Chondrocyte (in vitro differentiated cells): Measurements from ENCODE around the gene SPON2. TPM values are rescaled to one million over a fixed set of nuclear protein-coding genes. Genes with fewer than 3 reads are reported as not detected.

ENCODE experiments used
- DNase-seq: peaks from one replicate; pipeline ENCODE4 v3.0.0; 2021; ENCODE audit warnings: mixed read lengths, low spot score
- H3K27ac Mint-ChIP-seq: one replicate; pipeline ENCODE4 v1.8.0; 2021; ENCODE audit warnings: mild to moderate bottlenecking, moderate library complexity, mixed read lengths; ENCODE audit not compliant: unreplicated experiment
- H3K27me3 Mint-ChIP-seq: 2 replicates; pipeline ENCODE4 v1.8.0; 2021; ENCODE audit warnings: low read depth, mixed read lengths
- H3K36me3 Mint-ChIP-seq: 2 replicates; pipeline ENCODE4 v1.8.0; 2021; ENCODE audit warnings: low read depth, mixed read lengths
- H3K4me1 Mint-ChIP-seq: 2 replicates; pipeline ENCODE4 v1.8.0; 2021; ENCODE audit warnings: low read depth, mild to moderate bottlenecking, mixed read lengths
- H3K4me3 Mint-ChIP-seq: one replicate; pipeline ENCODE4 v1.8.0; 2021; ENCODE audit warnings: mild to moderate bottlenecking, moderate library complexity, mixed read lengths; ENCODE audit not compliant: unreplicated experiment
- H3K9me3 Mint-ChIP-seq: 2 replicates; pipeline ENCODE4 v1.8.0; 2021; ENCODE audit warnings: low read depth, mixed read lengths
- CTCF ChIP-seq: fragments of 200-600 bp; sonication (generic); IDR thresholded peaks from 2 replicates; pipeline ENCODE4 v1.5.0; 2021; ENCODE audit warnings: antibody characterized with exemption, mild to moderate bottlenecking, moderate library complexity
- total RNA-seq: library from RNA; stranded (reverse); gene quantifications from 3 replicates; pipeline ENCODE4 v1.2.1, GENCODE V29; 2021

SPON2 gene
- total RNA-seq, 1 donor from 2014 or later: 158 TPM

- no peak for TF ChIP-seq CTCF
- Mint-ChIP-seq H3K36me3 (peaks cover 6% of the 10 kb centered on the region), H3K4me1 (no peaks in the 10 kb centered on the region), H3K27me3 (peaks cover 50% of the 10 kb centered on the region), H3K4me3 (no peak overlapping the region), H3K9me3 (peaks cover 4% of the 10 kb centered on the region), H3K27ac (no peak overlapping the region)
- DNase-seq: no peak
Measured at GRCh38 chr4:1137850-1138249, 34.5 kb downstream of the SPON2 start.

GRCh38 chr4:1137063-1137776 lies 35.2 kb downstream of the SPON2 start:
- Mint-ChIP-seq H3K27ac (no peak overlapping the region), H3K9me3 (peaks cover 4% of the 10 kb centered on the region), H3K36me3 (peaks cover 5% of the 10 kb centered on the region), H3K4me1 (no peaks in the 10 kb centered on the region), H3K4me3 (no peak overlapping the region), H3K27me3 (peaks cover 48% of the 10 kb centered on the region)
- no peak for TF ChIP-seq CTCF
- no peak for DNase-seq

GRCh38 chr4:1136048-1136447 lies 36.3 kb downstream of the SPON2 start:
- Mint-ChIP-seq H3K4me3 (no peak overlapping the region), H3K27ac (no peak overlapping the region), H3K9me3 (no peaks in the 10 kb centered on the region), H3K4me1 (no peaks in the 10 kb centered on the region), H3K36me3 (peaks cover 2% of the 10 kb centered on the region), H3K27me3 (peaks cover 36% of the 10 kb centered on the region)
- TF ChIP-seq CTCF: no peak
- no peak for DNase-seq

GRCh38 chr4:1133033-1133432 lies 39.4 kb downstream of the SPON2 start:
- DNase-seq: no peak
- TF ChIP-seq CTCF: no peak
- H3K27me3 Mint-ChIP-seq: peaks cover 15% of the 10 kb centered on the region
- H3K9me3 Mint-ChIP-seq: no peaks in the 10 kb centered on the region
- H3K36me3 Mint-ChIP-seq: peaks cover under 1% of the 10 kb centered on the region
- H3K4me3 Mint-ChIP-seq: no peak overlapping the region
- H3K4me1 Mint-ChIP-seq: peaks cover 5% of the 10 kb centered on the region
- H3K27ac Mint-ChIP-seq: no peak overlapping the region

- peak; percentile 99 for TF ChIP-seq CTCF
- H3K27me3 Mint-ChIP-seq: peaks cover 12% of the 10 kb centered on the region
- H3K4me3 Mint-ChIP-seq: no peak overlapping the region
Measured at GRCh38 chr4:1130316-1131186, 41.8 kb downstream of the SPON2 start.

More at GRCh38 chr4:1130316-1131186, 41.8 kb downstream of the SPON2 start:
- H3K9me3 Mint-ChIP-seq: no peaks in the 10 kb centered on the region
- peaks cover 8% of the 10 kb centered on the region for H3K4me1 Mint-ChIP-seq
- DNase-seq: no peak
- H3K36me3 Mint-ChIP-seq: no peaks in the 10 kb centered on the region
- no peak overlapping the region for H3K27ac Mint-ChIP-seq
